B cell (primary cell): ENCODE results near the gene CLDN7. TPM values are rescaled to one million over a fixed set of nuclear protein-coding genes. Genes with fewer than 3 reads are reported as not detected.

Experiments
- ATAC-seq: fragments of 200-7000 bp; cut with Tn5 transposase; one replicate; pipeline ENCODE4 v1.10.0; 2021; ENCODE audit warnings: low read depth, mild to moderate bottlenecking, moderate number of reproducible peaks, moderate library complexity
- CTCF ChIA-PET: fragments of 350-600 bp; sonication (Branson Sonifier 250); formaldehyde crosslinking; loops from one replicate; lab custom pipeline; 2021; ENCODE audit warnings: antibody characterized with exemption, inconsistent platforms; lab: Charles Lee
- POLR2A ChIA-PET: fragments of 350-600 bp; sonication (Branson Sonifier 250); formaldehyde crosslinking; loops from one replicate; lab custom pipeline; 2021; ENCODE audit warnings: antibody characterized with exemption; lab: Charles Lee
- DNase-seq: peaks from one replicate; pipeline ENCODE4 v3.0.0; 2013
- H2AFZ ChIP-seq: 2 replicates; pipeline ENCODE4 v1.6.1; 2012; ENCODE audit warnings: mild to moderate bottlenecking, low read depth, low read length; ENCODE audit not compliant: insufficient read depth, poor library complexity, severe bottlenecking
- H3K27ac ChIP-seq, 2 donors: 1 replicate in 1 of 2; 2 replicates in 1 of 2; pipeline ENCODE4 v1.5.1; 2012 to 2013; ENCODE audit warnings: low read length in 2 of 2, mild to moderate bottlenecking in 2 of 2, moderate library complexity in 1 of 2
- H3K27me3 ChIP-seq, 4 experiments: fragments of 200-600 bp in 1 of 4; sonication (generic) in 1 of 4; replicated peaks in 1 of 4; 1 replicate in 2 of 4; 2 replicates in 2 of 4; pipeline versions ENCODE4 v1.6.1 to v1.7.0; 2013 to 2016; ENCODE audit warnings: low read length in 3 of 4, mild to moderate bottlenecking in 2 of 4, mixed read lengths in 1 of 4, moderate library complexity in 1 of 4; ENCODE audit not compliant: insufficient read depth in 4 of 4, control insufficient read depth in 3 of 4; ENCODE audit errors: control extremely low read depth in 1 of 4
- H3K36me3 ChIP-seq, 2 experiments: replicated peaks in 1 of 2; 1 replicate in 1 of 2; 2 replicates in 1 of 2; pipeline versions ENCODE4 v1.6.1 to v1.7.1; 2013; ENCODE audit warnings: low read length in 1 of 2; ENCODE audit not compliant: insufficient read depth in 2 of 2, control insufficient read depth in 1 of 2; ENCODE audit errors: control extremely low read depth in 1 of 2, extremely low read depth in 1 of 2
- H3K4me1 ChIP-seq, 2 donors: fragments of 200-600 bp in 1 of 2; sonication (generic) in 1 of 2; 1 replicate in 1 of 2; 2 replicates in 1 of 2; pipeline versions ENCODE4 v1.5.1 to v1.6.1; 2013 to 2017; ENCODE audit warnings: low read length in 2 of 2; ENCODE audit not compliant: control insufficient read depth in 2 of 2, insufficient read depth in 2 of 2
- H3K4me2 ChIP-seq: replicated peaks from 2 replicates; pipeline ENCODE3; 2012; ENCODE audit warnings: mild to moderate bottlenecking, low read depth, low read length; ENCODE audit not compliant: poor library complexity, severe bottlenecking
- H3K4me3 ChIP-seq, 5 experiments: fragments of 200-600 bp in 1 of 5; sonication (generic) in 1 of 5; 1 replicate in 3 of 5; 2 replicates in 2 of 5; pipeline versions ENCODE4 v1.5.1 to v1.7.0; 2011 to 2016; ENCODE audit warnings: low read length in 4 of 5, mild to moderate bottlenecking in 4 of 5, low read depth in 2 of 5, control low read depth in 1 of 5, moderate library complexity in 1 of 5; ENCODE audit not compliant: insufficient read depth in 1 of 5; ENCODE audit errors: control extremely low read depth in 1 of 5, extremely low read depth in 1 of 5
- H3K79me2 ChIP-seq: fragments of 200-600 bp; sonication (generic); one replicate; pipeline ENCODE4 v1.6.0; 2016; ENCODE audit warnings: low read length; ENCODE audit not compliant: control insufficient read depth, insufficient read depth
- H3K9ac ChIP-seq: fragments of 200-600 bp; sonication (generic); 2 replicates; pipeline ENCODE4 v1.6.1; 2017; ENCODE audit warnings: mild to moderate bottlenecking, low read length, moderate library complexity
- H3K9me3 ChIP-seq, 3 donors: one replicate each; pipeline versions ENCODE4 v1.6.1 to v1.7.1; 2013; ENCODE audit warnings: low read length in 2 of 3; ENCODE audit not compliant: control insufficient read depth in 2 of 3, insufficient read depth in 1 of 3; ENCODE audit errors: control extremely low read depth in 1 of 3
- H4K20me1 ChIP-seq: 2 replicates; pipeline ENCODE4 v1.6.0; 2012; ENCODE audit warnings: mild to moderate bottlenecking, low read length; ENCODE audit not compliant: insufficient read depth, control insufficient read depth, poor library complexity, severe bottlenecking
- H3K27ac Mint-ChIP-seq: one replicate; pipeline ENCODE4 v1.8.0; 2021; ENCODE audit warnings: mixed read lengths
- H3K27me3 Mint-ChIP-seq: one replicate; pipeline ENCODE4 v1.8.0; 2021; ENCODE audit warnings: mixed read lengths
- H3K4me1 Mint-ChIP-seq: one replicate; pipeline ENCODE4 v1.8.0; 2021; ENCODE audit warnings: mixed read lengths
- H3K4me3 Mint-ChIP-seq: one replicate; pipeline ENCODE4 v1.8.0; 2021; ENCODE audit warnings: mixed read lengths
- H3K9me3 Mint-ChIP-seq: one replicate; pipeline ENCODE4 v1.8.0; 2022; ENCODE audit warnings: mixed read lengths; ENCODE audit not compliant: insufficient read depth
- CTCF ChIP-seq: fragments of 200-600 bp; IDR thresholded peaks from one replicate; pipeline ENCODE4 v1.8.0; 2022; ENCODE audit warnings: antibody characterized with exemption, mild to moderate bottlenecking
- EZH2 ChIP-seq: IDR thresholded peaks from 2 replicates; pipeline ENCODE4 v1.6.1; 2012; ENCODE audit warnings: borderline replicate concordance, low read depth, mild to moderate bottlenecking, moderate library complexity, low read length; ENCODE audit not compliant: insufficient read depth, poor library complexity, severe bottlenecking
- WGBS: methylation state at CpG from one replicate; pipeline ENCODE4 v1.1.5; 2013; ENCODE audit warnings: missing lambda C conversion rate; ENCODE audit not compliant: insufficient coverage; 5-methylcytosine and 5-hydroxymethylcytosine counted together
- intact Hi-C: fragments of 100-400 bp; cut with micrococcal nuclease; formaldehyde crosslinking; loops from one replicate; pipeline ENCODE4 v1.10.0; 2022
- polyA plus RNA-seq: library from polyadenylated mRNA; depleted of rRNA; stranded (reverse); fragments of >200 nt; gene quantifications from 2 replicates; pipeline ENCODE4 v1.2.3, GENCODE V29; 2012
- total RNA-seq, 2 donors: library from RNA; stranded (reverse); fragments of 120-200 nt in 1 of 2; gene quantifications; 1 replicate in 1 of 2; 2 replicates in 1 of 2; pipeline versions ENCODE4 v1.2.3 to v1.2.4, GENCODE V29; 2013 to 2022

CLDN7 gene
- total and polyA plus RNA-seq, 2 donors (not counting 1 experiment from before 2014, with no cell fraction given): 1.2 to 5.8 TPM

- Histone ChIP-seq H3K36me3 (peaks cover 0 to 24% of the 10 kb centered on the region in 2 experiments), H3K79me2 (peaks cover 7% of the 10 kb centered on the region), H2AFZ (peak overlapping the region; percentile 86), H3K4me3 (peak overlapping the region in 4 of 5 experiments; percentile 79 to 86 (median 82)), H3K4me2 (peak overlapping the region; percentile 94), H3K4me1 (peaks cover 25 to 53% of the 10 kb centered on the region in 2 donors), H4K20me1 (no peaks in the 10 kb centered on the region), H3K9ac (peak overlapping the region; percentile 83), H3K27ac (peak overlapping the region; percentile 42 to 78), H3K9me3 (no peaks in the 10 kb centered on the region), H3K27me3 (no peaks in the 10 kb centered on the region)
- peak overlapping the region; percentile 93 for H3K27ac Mint-ChIP-seq
- H3K9me3 Mint-ChIP-seq: no peaks in the 10 kb centered on the region
- peaks cover 54% of the 10 kb centered on the region for H3K4me1 Mint-ChIP-seq
- CTCF ChIA-PET: interaction anchor here (0.8 to 3.8 kb wide), 10 partner anchors 10 to 184 kb away, joined by 3 to 47 read pairs (median 6); partner anchors contain the start of genes DVL2, GABARAP, PHF23 and SLC16A13
- 21% methylated on average over 12 of the region's 12 CpGs for WGBS
- H3K27me3 Mint-ChIP-seq: no peaks in the 10 kb centered on the region
- TF ChIP-seq CTCF (no peak), EZH2 (no peak)
- H3K4me3 Mint-ChIP-seq: peak overlapping the region; percentile 97
- DNase-seq: no peak
- intact Hi-C loops: loop anchor here (1.0 to 2.0 kb wide), 3 partner anchors 15 to 20 kb away; partner anchors contain the start of genes DVL2 and PHF23
- POLR2A ChIA-PET: interaction anchor here (0.6 to 9.1 kb wide), 7 partner anchors 12 to 185 kb away, joined by 3 to 157 read pairs (median 6); partner anchors contain the start of genes CTDNEP1, DVL2, ELP5 and GABARAP
- ATAC-seq: no peak
Measured at GRCh38 chr17:7219229-7219811, 43.0 kb downstream of the CLDN7 start.

- no peak overlapping the region for H3K27ac ChIP-seq
- TF ChIP-seq CTCF: no peak
- TF ChIP-seq EZH2: no peak
- peaks cover 0 to 18% of the 10 kb centered on the region in 2 experiments for H3K36me3 ChIP-seq
- Mint-ChIP-seq H3K27me3 (no peaks in the 10 kb centered on the region), H3K4me3 (peak overlapping the region; percentile 97), H3K27ac (peak overlapping the region; percentile 93), H3K4me1 (peaks cover 60% of the 10 kb centered on the region), H3K9me3 (no peaks in the 10 kb centered on the region)
- H3K9ac ChIP-seq: no peak overlapping the region
- intact Hi-C loops: loop anchor here (1.0 to 2.0 kb wide), 3 partner anchors 14 to 21 kb away; partner anchors contain the start of genes DVL2 and PHF23
- DNase-seq: no peak
- H3K9me3 ChIP-seq: no peaks in the 10 kb centered on the region
- no peak overlapping the region for H3K4me2 ChIP-seq
- peak overlapping the region; percentile 86 for H2AFZ ChIP-seq
- H3K4me3 ChIP-seq: no peak overlapping the region
- no peak for ATAC-seq
- H3K27me3 ChIP-seq: no peaks in the 10 kb centered on the region
- POLR2A ChIA-PET: interaction anchor here (1.6 to 9.1 kb wide), 2 partner anchors 13 to 19 kb away, joined by 4 to 157 read pairs; partner anchors contain the start of genes DVL2, GABARAP and PHF23
- no peaks in the 10 kb centered on the region for H4K20me1 ChIP-seq
- H3K4me1 ChIP-seq: peaks cover 29 to 59% of the 10 kb centered on the region in 2 donors
- CTCF ChIA-PET: interaction anchor here (1.6 to 3.8 kb wide), 4 partner anchors 22 to 173 kb away, joined by 5 to 47 read pairs (median 26); partner anchors contain the start of genes GABARAP and PHF23
- WGBS: 82% methylated on average over 6 of the region's 6 CpGs
- H3K79me2 ChIP-seq: peaks cover 7% of the 10 kb centered on the region
Measured at GRCh38 chr17:7218758-7219157, 43.5 kb downstream of the CLDN7 start.
